ENCODE results near the gene DOK4. TPM values are rescaled to one million over a fixed set of nuclear protein-coding genes. Genes with fewer than 3 reads are reported as not detected.

Gene DOK4
- total and polyA plus RNA-seq, 2 of the 8 experiments (the other 6 are each of a cell fraction or from before 2014, with no cell fraction given), result 24.0 to 28.9 TPM

DNA sequence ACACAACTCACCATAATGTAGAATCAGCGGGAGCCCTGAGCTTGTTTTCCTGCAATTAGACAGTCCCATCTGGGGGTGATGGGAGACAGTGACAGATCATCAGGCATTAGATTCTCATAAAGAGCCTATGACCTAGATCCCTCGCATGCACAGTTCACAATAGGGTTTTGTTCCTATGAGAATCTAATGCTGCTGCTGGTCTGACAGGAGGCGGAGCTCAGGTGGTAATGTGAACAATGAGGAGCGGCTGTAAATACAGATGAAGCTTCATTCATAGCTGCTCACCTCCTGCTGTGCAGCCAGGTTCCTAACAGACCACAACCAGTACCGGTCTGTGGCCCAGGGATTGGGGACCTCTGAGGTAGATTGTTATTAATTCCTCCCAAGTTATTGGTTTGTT lies 2.9 kb upstream of the DOK4 start:
- H3K4me3 ChIP-seq (ENCODE audit: extremely low read depth in 1 of 4, insufficient read depth in 2 of 4, low read depth in 3 of 4, low read length in 4 of 4), result no peak overlapping the region
- no peak overlapping the region for H3K27ac ChIP-seq (ENCODE audit: low read depth, low read length)
- no peak overlapping the region for H3K56ac ChIP-seq (replicated peaks; ENCODE audit: insufficient read length, low read depth, low read length)
- DNase-seq (ENCODE audit: low read depth in 1 of 2, low spot score in 2 of 2) (no peak), FAIRE-seq (no peak)
- ChIA-PET POLR2A (ENCODE audit: partially characterized antibody) (interaction anchor here (0.8 kb wide), 1 partner anchor 10 kb away, joined by 4 read pairs; no protein-coding TSS in a partner anchor), CTCF (ENCODE audit: partially characterized antibody) (interaction anchor here (0.9 to 1.7 kb wide), 7 partner anchors 8 to 70 kb away, joined by 3 to 13 read pairs (median 4); no protein-coding TSS in a partner anchor)
- peaks cover 0 to 12% (median 4%) of the 10 kb centered on the region in 4 experiments; a peak in 4 of 7 replicates for H3K27me3 ChIP-seq (replicated peaks in 1 of 4; ENCODE audit: control insufficient read depth in 3 of 4, extremely low read depth in 1 of 4, insufficient read depth in 3 of 4, low read length in 3 of 4)
- H3K23ac ChIP-seq (ENCODE audit: insufficient read length), result no peak overlapping the region
- 84% methylated on average over 5 of the region's 5 CpGs; no CpG with 5 or more reads in 1 of the 2 experiments for WGBS, 2 experiments (ENCODE audit: extremely low coverage in 1 of 2, insufficient coverage in 1 of 2, insufficient read length in 1 of 2, insufficient replicate concordance in 2 of 2, low coverage in 1 of 2, low lambda C conversion rate in 2 of 2, missing lambda C conversion rate in 1 of 2)
- no peak overlapping the region for H3K18ac ChIP-seq (ENCODE audit: extremely low read depth, low read length)
- H3K36me3 ChIP-seq (ENCODE audit: control insufficient read depth in 2 of 4, insufficient read depth in 4 of 4, low read length in 3 of 4), result no peaks in the 10 kb centered on the region
- no peaks in the 10 kb centered on the region for H3K79me1 ChIP-seq (ENCODE audit: low read depth, low read length)
- no peak overlapping the region for H3K9ac ChIP-seq (replicated peaks in 1 of 4; ENCODE audit: extremely low read depth in 1 of 4, low read depth in 3 of 4, low read length in 3 of 4)
- no peak overlapping the region for H2BK120ac ChIP-seq (replicated peaks; ENCODE audit: low read depth, low read length)
- H2BK5ac ChIP-seq (ENCODE audit: low read depth, low read length), result no peak overlapping the region
- H3K23me2 ChIP-seq (ENCODE audit: low read depth, low read length), result peaks cover 9% of the 10 kb centered on the region; the same call in 1 of the 2 replicates
- H2BK12ac ChIP-seq (ENCODE audit: low read depth, low read length), result no peak overlapping the region
- H4K8ac ChIP-seq (ENCODE audit: extremely low read depth, insufficient read depth, low read length), result no peak overlapping the region
- H3K79me2 ChIP-seq (ENCODE audit: control insufficient read depth in 1 of 2, insufficient read depth in 2 of 2, low read length in 2 of 2), result no peaks in the 10 kb centered on the region
- no peak overlapping the region for H3K4me2 ChIP-seq (ENCODE audit: insufficient read depth in 1 of 2, low read depth in 2 of 2, low read length in 2 of 2)
- H3K4ac ChIP-seq (replicated peaks; ENCODE audit: insufficient read length, low read depth, low read length), result no peak overlapping the region
- H2BK20ac ChIP-seq (ENCODE audit: low read length), result no peak overlapping the region
- H4K91ac ChIP-seq (replicated peaks; ENCODE audit: insufficient read length, low read length), result no peak overlapping the region
- no peak overlapping the region for H3K14ac ChIP-seq (ENCODE audit: insufficient read length)
- H2BK15ac ChIP-seq (ENCODE audit: low read length), result no peak overlapping the region
- no peak overlapping the region for H4K5ac ChIP-seq (ENCODE audit: insufficient read length, low read depth, low read length)
- H4K20me1 ChIP-seq (replicated peaks in 1 of 2; ENCODE audit: control insufficient read depth in 1 of 2, insufficient read depth in 2 of 2, low read length in 2 of 2), result no peaks in the 10 kb centered on the region
- H3K9me3 ChIP-seq (ENCODE audit: insufficient read depth in 2 of 2, low read depth in 1 of 2, low read length in 1 of 2), result peaks cover 3 to 6% of the 10 kb centered on the region in 2 experiments; a peak in 1 of 4 replicates
- no peak overlapping the region for H2AK5ac ChIP-seq (ENCODE audit: low read depth, low read length)
- H2AFZ ChIP-seq (ENCODE audit: low read length), result no peak overlapping the region
- H3K4me1 ChIP-seq (replicated peaks in 1 of 4; ENCODE audit: control insufficient read depth in 3 of 4, insufficient read depth in 4 of 4, low read length in 3 of 4), result peaks cover 0 to 14% (median 10%) of the 10 kb centered on the region in 4 experiments; a peak in 6 of 7 replicates
- TF ChIP-seq GTF2F1 (IDR thresholded peaks at IDR 0.05; ENCODE audit: borderline replicate concordance, low read depth, low read length), result no peak
- no peak for TF ChIP-seq JUND (IDR thresholded peaks at IDR 0.05; ENCODE audit: low read length)
- TF ChIP-seq EGR1 (IDR thresholded peaks at IDR 0.05; ENCODE audit: borderline replicate concordance, low read depth, low read length), result no peak
- TF ChIP-seq RNF2 (IDR thresholded peaks at IDR 0.05; ENCODE audit: borderline replicate concordance, low read depth, low read length, missing control alignments, poor library complexity, severe bottlenecking), result no peak
- TF ChIP-seq RAD21 (IDR thresholded peaks at IDR 0.05 in 1 of 2, conservative IDR thresholded peaks at IDR 0.05 in 1 of 2; ENCODE audit: low read depth in 2 of 2, low read length in 2 of 2), result no peak
- no peak for TF ChIP-seq TAF1 (IDR thresholded peaks at IDR 0.05; ENCODE audit: low read depth, low read length)
- no peak for TF ChIP-seq POLR2A (IDR thresholded peaks at IDR 0.05; ENCODE audit: control extremely low read depth in 1 of 2, low read depth in 2 of 2, low read length in 2 of 2)
- TF ChIP-seq BCL11A (IDR thresholded peaks at IDR 0.05; ENCODE audit: low read depth in 2 of 2, low read length in 2 of 2), result no peak
- no peak for TF ChIP-seq POLR2AphosphoS5 (IDR thresholded peaks at IDR 0.05; ENCODE audit: low read depth, low read length)
- no peak for TF ChIP-seq FOSL1 (IDR thresholded peaks at IDR 0.05; ENCODE audit: insufficient read depth, low read depth, low read length)
- TF ChIP-seq TCF12 (IDR thresholded peaks at IDR 0.05; ENCODE audit: low read depth, low read length), result no peak

Data from H1 (cell line).